ENCODE results near the gene C10orf95. TPM values are rescaled to one million over a fixed set of nuclear protein-coding genes. Genes with fewer than 3 reads are reported as not detected.
A peak's percentile ranks its signal among the peaks of the same experiment; 100 is the strongest.

The C10orf95 gene
- total and polyA plus RNA-seq, 2 of the 13 experiments (the other 11 are each of a cell fraction or from before 2014, with no cell fraction given) = 0.05 to 0.07 TPM

DNA sequence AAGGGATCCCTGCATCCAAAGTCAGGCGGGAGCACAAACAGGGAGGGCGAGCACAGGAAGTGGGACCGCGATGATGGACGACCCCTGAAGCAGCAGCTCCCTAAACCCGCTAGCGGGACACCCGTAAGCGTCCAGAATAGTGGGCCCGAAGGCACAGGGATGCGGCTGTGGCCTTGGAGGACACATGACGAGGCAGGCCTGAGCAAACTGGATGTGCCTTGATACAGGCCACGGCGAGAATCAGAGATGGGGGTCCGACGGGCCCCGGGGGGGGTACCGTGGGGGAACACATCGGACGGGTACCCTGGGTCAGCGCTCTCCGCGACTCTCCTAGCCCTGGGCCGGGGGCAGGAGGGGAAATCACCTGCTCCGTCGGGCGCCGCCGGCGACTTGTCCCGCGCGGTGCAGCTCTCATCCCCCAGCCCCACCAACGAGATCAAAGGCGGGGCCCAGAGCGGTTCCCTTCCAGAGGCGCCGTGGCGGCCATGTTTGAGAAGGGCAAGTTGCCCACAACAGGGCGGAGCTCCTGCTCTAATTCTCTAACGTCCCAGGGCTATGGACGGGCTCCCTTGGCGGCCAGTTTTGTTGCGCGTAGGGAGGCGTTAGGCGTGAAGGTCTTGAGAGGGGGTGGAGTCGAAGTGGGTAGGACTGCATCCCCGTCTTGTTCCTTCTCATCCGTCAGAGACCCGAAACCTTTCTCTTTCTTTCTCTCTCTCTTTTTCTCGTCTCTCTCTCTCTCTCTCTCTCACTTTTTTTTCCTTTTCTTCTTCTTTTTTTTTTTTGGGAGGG is 19.0 kb downstream of the C10orf95 start, which contains the start of gene CUEDC2 (continued):
- TF ChIP-seq ZIK1 (CRISPR knock-in tag; IDR thresholded peaks at IDR 0.05; ENCODE audit: borderline replicate concordance, low read depth) (peak; percentile 74; the same call in 1 of the 2 replicates), HOXA3 (CRISPR knock-in tag; IDR thresholded peaks at IDR 0.05) (peak; percentile 99), SIN3A (IDR thresholded peaks at IDR 0.05; ENCODE audit: borderline replicate concordance, low read depth, low read length) (peak; percentile 87; the same call in 1 of the 2 replicates), SP5 (CRISPR knock-in tag; IDR thresholded peaks at IDR 0.05; ENCODE audit: borderline replicate concordance, low read depth) (peak; percentile 92), HNRNPL (IDR thresholded peaks at IDR 0.05; ENCODE audit: low read depth, low read length) (peak; percentile 51; the same call in 1 of the 2 replicates), RBFOX2 (IDR thresholded peaks at IDR 0.05; ENCODE audit: low read depth, low read length) (peak; percentile 87), NR2C2 (CRISPR knock-in tag; IDR thresholded peaks at IDR 0.05; ENCODE audit: borderline replicate concordance) (peak; percentile 86), POLR2AphosphoS2 (IDR thresholded peaks at IDR 0.05; ENCODE audit: low read depth, low read length) (no peak), HNF4G (IDR thresholded peaks at IDR 0.05; ENCODE audit: borderline replicate concordance, low read depth, low read length) (peak; percentile 50; the same call in 1 of the 2 replicates), HNF4G (CRISPR knock-in tag; IDR thresholded peaks at IDR 0.05; ENCODE audit: borderline replicate concordance, low read depth) (no peak), ZSCAN31 (CRISPR knock-in tag; IDR thresholded peaks at IDR 0.05; ENCODE audit: low read depth) (peak; percentile 85; the same call in 1 of the 2 replicates), ZNF121 (CRISPR knock-in tag; IDR thresholded peaks at IDR 0.05) (peak; percentile 54; the same call in 1 of the 2 replicates), JUNB (CRISPR knock-in tag; IDR thresholded peaks at IDR 0.05; ENCODE audit: borderline replicate concordance) (no peak), ZNF75D (CRISPR knock-in tag; IDR thresholded peaks at IDR 0.05; ENCODE audit: borderline replicate concordance) (no peak; the same call in 1 of the 2 replicates), NR2F6 (IDR thresholded peaks at IDR 0.05) (peak; percentile 17; the same call in 1 of the 2 replicates), NR2F6 (CRISPR knock-in tag; IDR thresholded peaks at IDR 0.05) (no peak), ZNF180 (CRISPR knock-in tag; IDR thresholded peaks at IDR 0.05; ENCODE audit: borderline replicate concordance, low read depth) (no peak), ZNF891 (CRISPR knock-in tag; IDR thresholded peaks at IDR 0.05) (peak; percentile 87)
- TF ChIP-seq, protein P1, sequence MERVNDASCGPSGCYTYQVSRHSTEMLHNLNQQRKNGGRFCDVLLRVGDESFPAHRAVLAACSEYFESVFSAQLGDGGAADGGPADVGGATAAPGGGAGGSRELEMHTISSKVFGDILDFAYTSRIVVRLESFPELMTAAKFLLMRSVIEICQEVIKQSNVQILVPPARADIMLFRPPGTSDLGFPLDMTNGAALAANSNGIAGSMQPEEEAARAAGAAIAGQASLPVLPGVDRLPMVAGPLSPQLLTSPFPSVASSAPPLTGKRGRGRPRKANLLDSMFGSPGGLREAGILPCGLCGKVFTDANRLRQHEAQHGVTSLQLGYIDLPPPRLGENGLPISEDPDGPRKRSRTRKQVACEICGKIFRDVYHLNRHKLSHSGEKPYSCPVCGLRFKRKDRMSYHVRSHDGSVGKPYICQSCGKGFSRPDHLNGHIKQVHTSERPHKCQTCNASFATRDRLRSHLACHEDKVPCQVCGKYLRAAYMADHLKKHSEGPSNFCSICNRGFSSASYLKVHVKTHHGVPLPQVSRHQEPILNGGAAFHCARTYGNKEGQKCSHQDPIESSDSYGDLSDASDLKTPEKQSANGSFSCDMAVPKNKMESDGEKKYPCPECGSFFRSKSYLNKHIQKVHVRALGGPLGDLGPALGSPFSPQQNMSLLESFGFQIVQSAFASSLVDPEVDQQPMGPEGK (CRISPR knock-in tag; IDR thresholded peaks at IDR 0.05) = peak; percentile 85
- TF ChIP-seq, protein P2, sequence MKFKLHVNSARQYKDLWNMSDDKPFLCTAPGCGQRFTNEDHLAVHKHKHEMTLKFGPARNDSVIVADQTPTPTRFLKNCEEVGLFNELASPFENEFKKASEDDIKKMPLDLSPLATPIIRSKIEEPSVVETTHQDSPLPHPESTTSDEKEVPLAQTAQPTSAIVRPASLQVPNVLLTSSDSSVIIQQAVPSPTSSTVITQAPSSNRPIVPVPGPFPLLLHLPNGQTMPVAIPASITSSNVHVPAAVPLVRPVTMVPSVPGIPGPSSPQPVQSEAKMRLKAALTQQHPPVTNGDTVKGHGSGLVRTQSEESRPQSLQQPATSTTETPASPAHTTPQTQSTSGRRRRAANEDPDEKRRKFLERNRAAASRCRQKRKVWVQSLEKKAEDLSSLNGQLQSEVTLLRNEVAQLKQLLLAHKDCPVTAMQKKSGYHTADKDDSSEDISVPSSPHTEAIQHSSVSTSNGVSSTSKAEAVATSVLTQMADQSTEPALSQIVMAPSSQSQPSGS (CRISPR knock-in tag; IDR thresholded peaks at IDR 0.05) = peak; percentile 74; the same call in 1 of the 2 replicates
- TF ChIP-seq, protein P3, sequence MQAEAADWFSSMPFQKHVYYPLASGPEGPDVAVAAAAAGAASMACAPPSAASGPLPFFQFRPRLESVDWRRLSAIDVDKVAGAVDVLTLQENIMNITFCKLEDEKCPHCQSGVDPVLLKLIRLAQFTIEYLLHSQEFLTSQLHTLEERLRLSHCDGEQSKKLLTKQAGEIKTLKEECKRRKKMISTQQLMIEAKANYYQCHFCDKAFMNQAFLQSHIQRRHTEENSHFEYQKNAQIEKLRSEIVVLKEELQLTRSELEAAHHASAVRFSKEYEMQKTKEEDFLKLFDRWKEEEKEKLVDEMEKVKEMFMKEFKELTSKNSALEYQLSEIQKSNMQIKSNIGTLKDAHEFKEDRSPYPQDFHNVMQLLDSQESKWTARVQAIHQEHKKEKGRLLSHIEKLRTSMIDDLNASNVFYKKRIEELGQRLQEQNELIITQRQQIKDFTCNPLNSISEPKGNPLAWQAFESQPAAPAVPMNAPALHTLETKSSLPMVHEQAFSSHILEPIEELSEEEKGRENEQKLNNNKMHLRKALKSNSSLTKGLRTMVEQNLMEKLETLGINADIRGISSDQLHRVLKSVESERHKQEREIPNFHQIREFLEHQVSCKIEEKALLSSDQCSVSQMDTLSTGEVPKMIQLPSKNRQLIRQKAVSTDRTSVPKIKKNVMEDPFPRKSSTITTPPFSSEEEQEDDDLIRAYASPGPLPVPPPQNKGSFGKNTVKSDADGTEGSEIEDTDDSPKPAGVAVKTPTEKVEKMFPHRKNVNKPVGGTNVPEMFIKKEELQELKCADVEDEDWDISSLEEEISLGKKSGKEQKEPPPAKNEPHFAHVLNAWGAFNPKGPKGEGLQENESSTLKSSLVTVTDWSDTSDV (CRISPR knock-in tag; IDR thresholded peaks at IDR 0.05) = peak; percentile 79; the same call in 1 of the 2 replicates
- TF ChIP-seq, protein P4, sequence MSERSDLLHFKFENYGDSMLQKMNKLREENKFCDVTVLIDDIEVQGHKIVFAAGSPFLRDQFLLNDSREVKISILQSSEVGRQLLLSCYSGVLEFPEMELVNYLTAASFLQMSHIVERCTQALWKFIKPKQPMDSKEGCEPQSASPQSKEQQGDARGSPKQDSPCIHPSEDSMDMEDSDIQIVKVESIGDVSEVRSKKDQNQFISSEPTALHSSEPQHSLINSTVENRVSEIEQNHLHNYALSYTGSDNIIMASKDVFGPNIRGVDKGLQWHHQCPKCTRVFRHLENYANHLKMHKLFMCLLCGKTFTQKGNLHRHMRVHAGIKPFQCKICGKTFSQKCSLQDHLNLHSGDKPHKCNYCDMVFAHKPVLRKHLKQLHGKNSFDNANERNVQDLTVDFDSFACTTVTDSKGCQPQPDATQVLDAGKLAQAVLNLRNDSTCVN (CRISPR knock-in tag; IDR thresholded peaks at IDR 0.05; ENCODE audit: borderline replicate concordance) = peak; percentile 77; the same call in 1 of the 2 replicates
